Neuronal stem cell (in vitro differentiated cells): ENCODE results near the gene LCN10.

ENCODE experiments used
- DNase-seq: peaks from one replicate; pipeline ENCODE4 v3.0.0-alpha.2; 2013; ENCODE audit warnings: low spot score
- H2AFZ ChIP-seq: one replicate; pipeline ENCODE4 v1.6.1; 2013; ENCODE audit warnings: mild to moderate bottlenecking, low read length, inconsistent platforms
- H2AK5ac ChIP-seq: 2 replicates; pipeline ENCODE4 v1.6.1; 2013; ENCODE audit warnings: low read depth, mild to moderate bottlenecking, inconsistent platforms, low read length, moderate library complexity, mixed read lengths
- H2BK120ac ChIP-seq: 2 replicates; pipeline ENCODE4 v1.6.1; 2013; ENCODE audit warnings: low read depth, mild to moderate bottlenecking, inconsistent platforms, low read length, moderate library complexity, mixed read lengths
- H2BK12ac ChIP-seq: one replicate; pipeline ENCODE4 v1.6.1; 2013; ENCODE audit warnings: low read length, inconsistent platforms
- H2BK15ac ChIP-seq: 2 replicates; pipeline ENCODE4 v1.6.1; 2013; ENCODE audit warnings: mild to moderate bottlenecking, low read length, inconsistent platforms, mixed read lengths
- H2BK5ac ChIP-seq: one replicate; pipeline ENCODE4 v1.6.1; 2013; ENCODE audit warnings: inconsistent platforms, mild to moderate bottlenecking, low read length, moderate library complexity
- H3K14ac ChIP-seq: one replicate; pipeline ENCODE4 v1.6.1; 2013; ENCODE audit warnings: low read length, inconsistent platforms
- H3K18ac ChIP-seq: 2 replicates; pipeline ENCODE4 v1.6.1; 2013; ENCODE audit warnings: low read length, inconsistent platforms
- H3K23ac ChIP-seq: 2 replicates; pipeline ENCODE4 v1.6.1; 2013; ENCODE audit warnings: low read depth, mild to moderate bottlenecking, mixed read lengths, low read length, inconsistent platforms; ENCODE audit not compliant: poor library complexity
- H3K27ac ChIP-seq: replicated peaks from 3 replicates; pipeline ENCODE4 v1.5.1; 2013; ENCODE audit warnings: low read length, inconsistent platforms
- H3K27me3 ChIP-seq, 3 experiments: 2 replicates each; pipeline ENCODE4 v1.6.1; 2013; ENCODE audit warnings: low read length in 3 of 3, mild to moderate bottlenecking in 2 of 3, inconsistent platforms in 1 of 3, low read depth in 1 of 3, mixed read lengths in 1 of 3, moderate library complexity in 1 of 3; ENCODE audit not compliant: control insufficient read depth in 3 of 3, insufficient read depth in 3 of 3
- H3K36me3 ChIP-seq, 2 donors: replicated peaks in 1 of 2; 2 replicates each; pipeline ENCODE4 v1.6.1; 2013; ENCODE audit warnings: low read length in 2 of 2; ENCODE audit not compliant: control insufficient read depth in 2 of 2, insufficient read depth in 2 of 2
- H3K4ac ChIP-seq: 2 replicates; pipeline ENCODE4 v1.6.1; 2013; ENCODE audit warnings: inconsistent platforms, mild to moderate bottlenecking, low read length, moderate library complexity
- H3K4me1 ChIP-seq, 2 donors: 1 replicate in 1 of 2; 2 replicates in 1 of 2; pipeline ENCODE4 v1.6.1; 2013; ENCODE audit warnings: low read length in 2 of 2, low read depth in 1 of 2; ENCODE audit not compliant: control insufficient read depth in 2 of 2, insufficient read depth in 1 of 2
- H3K4me2 ChIP-seq: one replicate; pipeline ENCODE4 v1.6.1; 2013; ENCODE audit warnings: mild to moderate bottlenecking, low read length, inconsistent platforms; ENCODE audit not compliant: insufficient read depth, poor library complexity, severe bottlenecking
- H3K4me3 ChIP-seq, 2 donors: 2 replicates each; pipeline ENCODE4 v1.5.1; 2013; ENCODE audit warnings: low read length in 2 of 2, mild to moderate bottlenecking in 2 of 2, inconsistent platforms in 1 of 2, moderate library complexity in 1 of 2
- H3K79me1 ChIP-seq: one replicate; pipeline ENCODE4 v1.6.1; 2013; ENCODE audit warnings: low read depth, mild to moderate bottlenecking, inconsistent platforms, low read length, moderate library complexity
- H3K9ac ChIP-seq: one replicate; pipeline ENCODE4 v1.6.1; 2013; ENCODE audit warnings: mild to moderate bottlenecking, low read depth, low read length, inconsistent platforms; ENCODE audit not compliant: poor library complexity
- H3K9me3 ChIP-seq, 2 donors: replicated peaks in 1 of 2; 2 replicates each; pipeline versions ENCODE3 to v1.6.1; 2013; ENCODE audit warnings: low read length in 2 of 2, mild to moderate bottlenecking in 2 of 2, inconsistent platforms in 1 of 2, low read depth in 1 of 2, mixed read lengths in 1 of 2, moderate library complexity in 1 of 2; ENCODE audit not compliant: control insufficient read depth in 2 of 2, insufficient read depth in 1 of 2
- H4K8ac ChIP-seq: one replicate; pipeline ENCODE4 v1.6.1; 2013; ENCODE audit warnings: low read depth, mild to moderate bottlenecking, inconsistent platforms, low read length, moderate library complexity
- H4K91ac ChIP-seq: one replicate; pipeline ENCODE4 v1.6.1; 2013; ENCODE audit warnings: low read length, low read depth, mild to moderate bottlenecking, inconsistent platforms; ENCODE audit not compliant: poor library complexity
- WGBS, 2 donors: extraction: QIAGEN DNeasy Blood & Tissue Kit; methylation state at CpG; one replicate each; pipeline ENCODE4 v1.1.7; 2013; ENCODE audit warnings: missing lambda C conversion rate in 2 of 2, mixed read lengths in 1 of 2; ENCODE audit not compliant: insufficient read length in 2 of 2, insufficient replicate concordance in 1 of 2; ENCODE audit errors: extremely low coverage in 2 of 2; 5-methylcytosine and 5-hydroxymethylcytosine counted together

LCN10 gene

GRCh38 chr9:136709454-136710109 lies 33.2 kb downstream of the LCN10 start:
- Histone ChIP-seq H2BK120ac (peak overlapping the region; percentile 61), H2BK15ac (peak overlapping the region; percentile 67), H4K91ac (no peak overlapping the region), H3K14ac (no peak overlapping the region), H4K8ac (peak overlapping the region; percentile 43), H2AFZ (no peak overlapping the region), H2BK12ac (peak overlapping the region; percentile 58), H3K4me2 (no peak overlapping the region), H2AK5ac (peak overlapping the region; percentile 96), H3K27ac (no peak overlapping the region), H3K4me3 (peak overlapping the region in 1 of 2 donors; percentile 45), H3K9ac (no peak overlapping the region), H3K79me1 (peaks cover 13% of the 10 kb centered on the region), H2BK5ac (peak overlapping the region; percentile 87), H3K27me3 (peaks cover 0 to 43% (median 7%) of the 10 kb centered on the region in 3 experiments), H3K23ac (peak overlapping the region; percentile 85), H3K36me3 (no peaks in the 10 kb centered on the region), H3K4ac (no peak overlapping the region), H3K4me1 (peaks cover 8 to 19% of the 10 kb centered on the region in 2 donors), H3K18ac (peak overlapping the region; percentile 85), H3K9me3 (no peaks in the 10 kb centered on the region)
- DNase-seq: no peak
- no CpG with 5 or more reads among the region's 24 CpGs for WGBS, 2 donors

GRCh38 chr9:136707849-136708517 lies 34.8 kb downstream of the LCN10 start:
- Histone ChIP-seq H3K9ac (no peak overlapping the region), H3K4me1 (peaks cover 0 to 5% of the 10 kb centered on the region in 2 donors), H3K18ac (no peak overlapping the region), H3K27ac (no peak overlapping the region), H3K79me1 (peaks cover 5% of the 10 kb centered on the region), H3K9me3 (no peaks in the 10 kb centered on the region), H3K4me3 (no peak overlapping the region), H2BK12ac (no peak overlapping the region), H3K36me3 (no peaks in the 10 kb centered on the region), H4K8ac (no peak overlapping the region), H2AFZ (no peak overlapping the region), H2BK15ac (no peak overlapping the region), H4K91ac (no peak overlapping the region), H3K4ac (no peak overlapping the region), H3K23ac (no peak overlapping the region), H3K14ac (no peak overlapping the region), H2BK5ac (no peak overlapping the region), H3K27me3 (peaks cover 0 to 43% (median 7%) of the 10 kb centered on the region in 3 experiments), H3K4me2 (no peak overlapping the region), H2BK120ac (no peak overlapping the region), H2AK5ac (peak overlapping the region; percentile 19)
- no peak for DNase-seq
- no CpG with 5 or more reads among the region's 22 CpGs for WGBS, 2 donors

GRCh38 chr9:136707011-136707410 lies 35.7 kb downstream of the LCN10 start:
- H2BK5ac ChIP-seq: no peak overlapping the region

GRCh38 chr9:136705564-136705963 lies 37.2 kb downstream of the LCN10 start:
- no peak for DNase-seq
- H3K27me3 ChIP-seq: peaks cover 0 to 41% (median 12%) of the 10 kb centered on the region in 3 experiments
- H2AFZ ChIP-seq: no peak overlapping the region
- H3K4me3 ChIP-seq: no peak overlapping the region
- WGBS, 2 donors: no CpG with 5 or more reads among the region's 7 CpGs
- H3K14ac ChIP-seq: no peak overlapping the region
- no peak overlapping the region for H2BK12ac ChIP-seq
- peaks cover 1 to 11% of the 10 kb centered on the region in 2 donors for H3K4me1 ChIP-seq
- H3K4ac ChIP-seq: no peak overlapping the region
- H3K27ac ChIP-seq: no peak overlapping the region
- no peak overlapping the region for H3K9ac ChIP-seq
- H3K4me2 ChIP-seq: no peak overlapping the region
- H3K9me3 ChIP-seq: no peaks in the 10 kb centered on the region
- no peak overlapping the region for H3K23ac ChIP-seq
- no peaks in the 10 kb centered on the region for H3K36me3 ChIP-seq
- H4K91ac ChIP-seq: no peak overlapping the region
- no peak overlapping the region for H3K18ac ChIP-seq
- peaks cover 3% of the 10 kb centered on the region for H3K79me1 ChIP-seq
- no peak overlapping the region for H2BK15ac ChIP-seq
- no peak overlapping the region for H2BK120ac ChIP-seq
- no peak overlapping the region for H4K8ac ChIP-seq
- no peak overlapping the region for H2BK5ac ChIP-seq
- H2AK5ac ChIP-seq: no peak overlapping the region

More at GRCh38 chr9:136707011-136707410, 35.7 kb downstream of the LCN10 start:
- H3K27ac ChIP-seq: no peak overlapping the region
- no peak overlapping the region for H3K4me2 ChIP-seq
- H3K9ac ChIP-seq: no peak overlapping the region
- H3K36me3 ChIP-seq: no peaks in the 10 kb centered on the region
- no peak overlapping the region for H2BK15ac ChIP-seq
- H3K4ac ChIP-seq: peak overlapping the region; percentile 69
- no CpG with 5 or more reads among the region's 7 CpGs for WGBS, 2 donors
- H2BK120ac ChIP-seq: no peak overlapping the region
- no peak overlapping the region for H3K23ac ChIP-seq
- H3K4me1 ChIP-seq: peaks cover 0 to 5% of the 10 kb centered on the region in 2 donors
- DNase-seq: no peak
- peaks cover 0 to 43% (median 7%) of the 10 kb centered on the region in 3 experiments for H3K27me3 ChIP-seq
- H3K9me3 ChIP-seq: no peaks in the 10 kb centered on the region
- no peak overlapping the region for H3K18ac ChIP-seq
- no peak overlapping the region for H2BK12ac ChIP-seq
- no peak overlapping the region for H2AFZ ChIP-seq
- no peak overlapping the region for H4K8ac ChIP-seq
- H3K79me1 ChIP-seq: peaks cover 3% of the 10 kb centered on the region
- peak overlapping the region; percentile 73 for H2AK5ac ChIP-seq
- no peak overlapping the region for H3K4me3 ChIP-seq
- H4K91ac ChIP-seq: no peak overlapping the region
- H3K14ac ChIP-seq: no peak overlapping the region
